ENCODE results near the gene SLC36A4.
"Not testable (repeated sequence)": the region's sequence is repeated elsewhere in the genome, so short reads cannot be mapped to it uniquely, and the experiment has no call there.

Gene SLC36A4

DNA sequence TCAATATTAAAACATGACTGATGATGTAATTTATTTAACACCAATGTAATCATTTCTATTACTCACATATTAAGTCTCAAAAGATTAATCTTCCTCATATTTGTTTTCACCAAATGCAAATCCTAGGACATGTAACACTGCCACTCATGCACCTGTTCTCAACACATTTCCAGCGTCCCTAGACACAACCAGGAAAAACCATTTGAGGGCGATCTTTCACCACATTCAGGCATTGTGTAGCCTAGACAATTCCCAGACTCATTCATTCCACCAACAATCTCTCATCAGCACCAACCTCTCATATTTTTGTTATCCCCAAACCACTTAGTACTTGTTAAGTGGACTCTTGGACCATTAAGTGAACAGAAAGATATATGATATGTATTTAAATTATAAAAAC is 66.1 kb downstream of the SLC36A4 start:
- DNase-seq (ENCODE audit: extremely low spot score, insufficient read length, low read depth) (no peak), FAIRE-seq (no peak)

DNA sequence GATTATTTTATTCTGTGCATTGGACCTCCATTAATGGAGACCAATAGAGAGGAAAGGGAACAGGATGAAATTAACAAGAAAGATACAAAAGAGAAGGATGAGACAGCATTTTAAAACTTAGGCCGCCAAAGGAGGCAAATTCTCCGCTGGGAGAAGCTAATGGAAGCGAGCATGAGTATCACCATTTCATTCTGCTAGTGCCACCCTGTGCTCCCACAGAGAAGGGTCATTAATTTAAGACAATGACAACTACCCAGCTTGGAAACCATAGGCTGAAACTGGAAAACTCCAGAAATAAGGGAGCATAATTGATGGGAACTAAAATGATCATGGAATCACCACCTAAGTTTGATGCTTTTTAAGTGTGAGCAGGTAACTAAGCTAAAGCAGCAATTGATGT is 69.2 kb downstream of the SLC36A4 start:
- FAIRE-seq (no peak), DNase-seq (ENCODE audit: extremely low spot score, insufficient read length, low read depth) (no peak)

GRCh38 chr11:93123351-93123898 is 74.4 kb downstream of the SLC36A4 start:
- FAIRE-seq (no peak), DNase-seq (ENCODE audit: extremely low spot score, insufficient read length, low read depth) (no peak)

GRCh38 chr11:93122535-93123235 is 75.1 kb downstream of the SLC36A4 start:
- DNase-seq (ENCODE audit: extremely low spot score, insufficient read length, low read depth) (no peak), FAIRE-seq (no peak)

DNA sequence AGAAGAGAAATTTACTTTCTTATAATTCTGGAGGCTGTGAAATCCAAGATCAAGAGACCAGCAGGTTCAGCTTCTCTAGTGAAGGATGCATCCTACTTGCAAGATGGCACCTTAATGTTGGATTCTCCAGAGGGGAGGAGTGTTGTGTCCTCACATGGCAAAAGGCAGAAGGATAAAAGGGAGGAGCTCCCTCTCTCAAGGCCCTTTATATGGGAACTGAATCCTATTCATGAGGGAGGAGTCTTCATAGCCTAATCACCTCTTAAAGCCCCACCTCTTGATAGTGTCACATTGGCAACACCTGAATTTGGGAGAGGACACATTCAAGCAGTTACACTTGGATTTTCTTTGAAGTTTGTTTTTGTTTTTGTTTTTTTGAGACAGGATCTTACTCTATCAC is 79.5 kb downstream of the SLC36A4 start:
- DNase-seq (ENCODE audit: extremely low spot score, insufficient read length, low read depth) (no peak), FAIRE-seq (no peak)

DNA sequence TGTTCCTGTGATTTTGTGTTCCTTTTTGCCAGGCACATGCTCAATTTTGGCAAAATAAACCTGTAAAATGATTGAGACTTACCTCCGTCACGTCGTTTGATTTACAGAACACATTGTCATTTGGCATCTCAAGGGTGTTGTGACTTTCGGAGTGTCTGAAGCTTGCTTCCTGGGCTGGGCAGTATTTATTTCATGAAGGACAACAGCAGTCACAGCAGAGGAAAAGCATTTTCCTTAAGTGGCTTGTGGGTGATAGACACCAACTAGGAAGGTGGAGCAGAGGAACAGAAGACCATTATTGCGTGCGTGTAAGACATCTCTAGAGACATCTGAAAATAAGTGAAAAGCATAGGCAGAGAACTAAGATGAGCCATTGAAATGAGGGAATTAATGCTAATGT is 80.2 kb downstream of the SLC36A4 start:
- no peak for FAIRE-seq
- no peak for DNase-seq (ENCODE audit: extremely low spot score, insufficient read length, low read depth)

- no peak for DNase-seq (ENCODE audit: extremely low spot score, insufficient read length, low read depth)
- no peak for FAIRE-seq
These were observed 81.0 kb downstream of the SLC36A4 start for GRCh38 chr11:93116641-93117441.

DNA sequence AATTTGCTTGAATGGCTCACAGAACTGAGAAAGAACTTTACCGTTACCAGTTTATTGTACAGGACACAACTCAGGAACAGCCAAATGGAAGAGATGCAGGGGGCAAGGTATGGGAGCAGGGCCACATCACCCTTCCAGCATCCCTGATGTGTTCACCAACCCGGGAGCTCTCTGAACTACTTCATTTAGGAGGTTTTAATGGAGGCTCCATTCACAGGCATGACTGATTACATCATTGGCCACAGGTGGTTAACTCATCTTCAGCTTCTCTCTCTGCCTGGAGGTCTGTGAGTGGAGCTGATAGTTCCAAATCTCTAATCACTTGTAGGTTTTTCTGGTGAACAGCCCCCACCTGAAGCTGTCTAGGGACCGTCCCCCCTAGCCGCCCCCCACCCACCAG is 83.5 kb downstream of the SLC36A4 start:
- DNase-seq (ENCODE audit: extremely low spot score, insufficient read length, low read depth), result no peak
- FAIRE-seq, result no peak

DNA sequence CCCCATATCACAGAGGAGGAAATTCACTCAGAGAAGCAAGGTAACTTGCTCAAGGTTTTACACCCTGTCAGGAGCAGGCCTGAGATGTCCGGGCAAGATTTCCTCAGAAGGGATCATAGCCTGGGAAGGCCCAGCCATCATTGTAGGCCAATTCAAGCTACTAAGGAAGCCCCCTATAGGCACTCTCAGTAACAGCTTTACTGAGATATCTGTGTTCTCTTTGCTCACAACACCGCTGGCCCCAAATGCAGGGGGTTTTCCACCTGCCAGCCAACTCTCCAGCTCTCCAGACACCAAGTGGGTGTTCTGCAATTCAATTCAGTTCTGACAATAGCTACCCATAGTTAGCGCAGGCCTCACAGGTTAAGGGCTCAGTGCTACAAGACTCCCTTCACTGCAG is 84.0 kb downstream of the SLC36A4 start:
- FAIRE-seq (no peak), DNase-seq (ENCODE audit: extremely low spot score, insufficient read length, low read depth) (no peak)

GRCh38 chr11:93111147-93111546 is 86.6 kb downstream of the SLC36A4 start:
- DNase-seq (ENCODE audit: extremely low spot score, insufficient read length, low read depth); FAIRE-seq: not testable (repeated sequence)

DNA sequence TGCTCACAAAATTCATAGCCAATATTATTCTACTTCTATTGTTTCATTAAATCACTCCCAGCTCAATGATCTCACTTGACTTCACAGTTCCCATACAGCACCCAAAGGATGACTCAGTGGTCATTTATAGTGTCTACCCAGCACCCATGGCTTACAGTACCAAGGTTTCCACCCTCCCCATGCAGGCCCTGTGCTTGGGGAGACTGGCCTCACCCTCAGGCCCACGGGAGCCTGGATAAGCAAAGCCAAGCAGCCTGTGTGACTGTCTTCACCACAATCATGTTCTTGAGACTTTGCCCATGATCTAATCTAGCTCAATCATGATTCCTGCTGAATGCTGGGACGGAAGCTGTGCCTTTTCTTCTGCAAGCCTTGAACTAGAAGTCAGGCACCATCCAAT is 97.6 kb downstream of the SLC36A4 start:
- DNase-seq (ENCODE audit: extremely low spot score, insufficient read length, low read depth), result no peak
- FAIRE-seq, result no peak

DNA sequence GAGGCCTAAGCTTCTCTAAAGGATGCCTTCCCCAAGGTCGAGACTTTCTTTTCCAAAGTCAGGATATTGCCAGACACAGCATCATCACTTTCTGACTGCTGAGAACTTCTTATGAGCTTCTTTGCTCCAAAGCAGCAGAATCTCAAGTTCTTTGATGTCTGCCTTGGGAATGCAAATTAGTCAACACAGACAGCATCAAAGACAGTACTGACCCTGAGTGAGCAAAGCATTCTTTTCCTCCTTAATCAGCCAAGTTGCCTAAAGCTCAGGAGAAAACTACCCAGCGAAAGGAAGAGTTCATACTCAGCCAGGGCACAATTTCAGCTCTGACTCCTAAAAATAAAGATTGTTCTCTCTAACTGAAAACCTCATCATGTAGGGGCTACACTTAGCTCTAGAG is 98.0 kb downstream of the SLC36A4 start:
- FAIRE-seq (no peak), DNase-seq (ENCODE audit: extremely low spot score, insufficient read length, low read depth) (no peak)
